K562 (cell line): ENCODE data around the gene TEKT2. TPM values are rescaled to one million over a fixed set of nuclear protein-coding genes. Genes with fewer than 3 reads are reported as not detected.
A peak's percentile ranks its signal among the peaks of the same experiment; 100 is the strongest.

Experiments
- BRD4 ChIP-seq: fragments of 200-600 bp; sonication (generic); IDR thresholded peaks from 2 replicates; pipeline ENCODE4 v1.6.1; 2017; ENCODE audit warnings: inconsistent platforms
- CBFA2T3 ChIP-seq: fragments of 450-650 bp; IDR thresholded peaks from 2 replicates; pipeline ENCODE4 v1.6.1; 2017
- DPF2 ChIP-seq: fragments of 450-650 bp; IDR thresholded peaks from 2 replicates; pipeline ENCODE4 v1.6.1; 2016
- EHMT2 ChIP-seq: fragments of 450-650 bp; IDR thresholded peaks from 2 replicates; pipeline ENCODE4 v1.6.1; 2018; ENCODE audit warnings: antibody characterized with exemption
- ELF2 ChIP-seq: fragments of 250-450 bp; sonication (Bioruptor Pico); IDR thresholded peaks from 2 replicates; pipeline ENCODE4 v1.5.0; 2021; ENCODE audit warnings: mild to moderate bottlenecking
- KDM4B ChIP-seq, 2 experiments: fragments of 450-650 bp in 1 of 2; sonication (generic) in 1 of 2; IDR thresholded peaks; 2 replicates each; pipeline ENCODE4 v1.6.1; 2016 to 2017; ENCODE audit warnings: borderline replicate concordance in 2 of 2, antibody characterized with exemption in 1 of 2, low read depth in 1 of 2, mild to moderate bottlenecking in 1 of 2
- NFYB ChIP-seq: IDR thresholded peaks from 2 replicates; pipeline ENCODE4 v1.6.1; 2011; ENCODE audit warnings: mild to moderate bottlenecking, moderate library complexity; ENCODE audit not compliant: insufficient read length; ENCODE audit errors: extremely low read depth
- PHF8 ChIP-seq: fragments of 200-600 bp; sonication (generic); IDR thresholded peaks from 2 replicates; pipeline ENCODE4 v1.6.1; 2012; ENCODE audit warnings: mixed run types, mild to moderate bottlenecking, inconsistent platforms, low read length, moderate library complexity, borderline replicate concordance
- RBBP5 ChIP-seq: fragments of 200-600 bp; sonication (generic); IDR thresholded peaks from 2 replicates; pipeline ENCODE4 v1.6.1; 2012; ENCODE audit warnings: borderline replicate concordance, mild to moderate bottlenecking, low read length, control low read depth, inconsistent platforms; ENCODE audit not compliant: insufficient read depth, poor library complexity, severe bottlenecking
- SMAD4 ChIP-seq: fragments of 250-450 bp; sonication (Bioruptor Pico); conservative IDR thresholded peaks from 2 replicates; pipeline ENCODE4 v1.8.0; 2021; ENCODE audit warnings: inconsistent platforms, mild to moderate bottlenecking, moderate library complexity
- SMC3 ChIP-seq: conservative IDR thresholded peaks from 2 replicates; pipeline ENCODE4 v1.6.1; 2011; ENCODE audit warnings: low read depth, low read length, improper control_type of control experiment; ENCODE audit not compliant: insufficient read depth
- SOX6 ChIP-seq: fragments of 450-650 bp; IDR thresholded peaks from 2 replicates; pipeline ENCODE4 v1.6.1; 2014; ENCODE audit warnings: mild to moderate bottlenecking
- SREBF1 ChIP-seq: fragments of 150-350 bp; IDR thresholded peaks from 2 replicates; pipeline ENCODE4 v1.6.1; 2014; ENCODE audit warnings: antibody characterized with exemption, low read depth, low read length, borderline replicate concordance
- STAG1 ChIP-seq: sonication (generic); formaldehyde crosslinking; IDR thresholded peaks from 2 replicates; pipeline ENCODE4 v1.5.0; 2020; ENCODE audit warnings: missing genetic modification reagents, borderline replicate concordance
- TCF3 ChIP-seq: sonication (generic); formaldehyde crosslinking; IDR thresholded peaks from 2 replicates; pipeline ENCODE4 v1.4.0; 2020; ENCODE audit warnings: mild to moderate bottlenecking, missing genetic modification reagents
- TGIF2 ChIP-seq: sonication (generic); formaldehyde crosslinking; IDR thresholded peaks from 2 replicates; pipeline ENCODE4 v1.8.1; 2022; ENCODE audit warnings: mild to moderate bottlenecking, missing genetic modification reagents, moderate library complexity
- polyA plus RNA-seq, 8 experiments: library from polyadenylated mRNA; depleted of rRNA in 4 of 8; stranded (reverse) in 5 of 8; unstranded in 3 of 8; fragments of >200 nt; fragmentation: Nextera tagmentation in 2 of 8; fragmentation: Illumina TruSeq in 1 of 8; extraction: Ambion mirVana in 2 of 8; extraction: Trizol in 1 of 8; gene quantifications; 2 replicates each; pipeline versions ENCODE4 v1.2.1 to v1.2.3, GENCODE V29; 2011 to 2014; ENCODE audit warnings: inconsistent platforms in 1 of 8, missing spikeins in 1 of 8
- total RNA-seq, 7 experiments: library from RNA; depleted of rRNA in 6 of 7; stranded (reverse); fragments of >200 nt in 6 of 7; fragmentation: Illumina TruSeq in 2 of 7; extraction: Trizol in 2 of 7; gene quantifications; 2 replicates each; pipeline versions ENCODE4 v1.2.1 to v1.2.3, GENCODE V29; 2011 to 2021; ENCODE audit warnings: low replicate concordance in 1 of 7
- TF ChIP-seq, protein P1 (sequence below): sonication (generic); formaldehyde crosslinking; IDR thresholded peaks from 2 replicates; pipeline ENCODE4 v1.8.0; 2022; ENCODE audit warnings: mild to moderate bottlenecking, low read depth, missing genetic modification reagents
- TF ChIP-seq, protein P2 (sequence below), 2 experiments: fragments of 450-650 bp; IDR thresholded peaks; 2 replicates each; pipeline ENCODE4 v1.6.1; 2016
- TF ChIP-seq, protein P3 (sequence below): sonication (generic); formaldehyde crosslinking; IDR thresholded peaks from 2 replicates; pipeline ENCODE4 v1.8.1; 2023; ENCODE audit warnings: mild to moderate bottlenecking, missing genetic modification reagents
- TF ChIP-seq, protein P4 (sequence below): sonication (generic); formaldehyde crosslinking; IDR thresholded peaks from 2 replicates; pipeline ENCODE4 v1.9.0; 2022; ENCODE audit warnings: mild to moderate bottlenecking, missing genetic modification reagents
- TF ChIP-seq, protein P5 (sequence below): fragments of 250-450 bp; sonication (Bioruptor Pico); IDR thresholded peaks from 2 replicates; pipeline ENCODE4 v1.4.0; 2020; ENCODE audit warnings: mild to moderate bottlenecking, moderate library complexity

TEKT2 gene
- total and polyA plus RNA-seq, 9 of the 15 experiments (the other 6 are each of a cell fraction or from before 2014, with no cell fraction given): 0.06 to 0.94 (median 0.30) TPM; not detected in 1

DNA sequence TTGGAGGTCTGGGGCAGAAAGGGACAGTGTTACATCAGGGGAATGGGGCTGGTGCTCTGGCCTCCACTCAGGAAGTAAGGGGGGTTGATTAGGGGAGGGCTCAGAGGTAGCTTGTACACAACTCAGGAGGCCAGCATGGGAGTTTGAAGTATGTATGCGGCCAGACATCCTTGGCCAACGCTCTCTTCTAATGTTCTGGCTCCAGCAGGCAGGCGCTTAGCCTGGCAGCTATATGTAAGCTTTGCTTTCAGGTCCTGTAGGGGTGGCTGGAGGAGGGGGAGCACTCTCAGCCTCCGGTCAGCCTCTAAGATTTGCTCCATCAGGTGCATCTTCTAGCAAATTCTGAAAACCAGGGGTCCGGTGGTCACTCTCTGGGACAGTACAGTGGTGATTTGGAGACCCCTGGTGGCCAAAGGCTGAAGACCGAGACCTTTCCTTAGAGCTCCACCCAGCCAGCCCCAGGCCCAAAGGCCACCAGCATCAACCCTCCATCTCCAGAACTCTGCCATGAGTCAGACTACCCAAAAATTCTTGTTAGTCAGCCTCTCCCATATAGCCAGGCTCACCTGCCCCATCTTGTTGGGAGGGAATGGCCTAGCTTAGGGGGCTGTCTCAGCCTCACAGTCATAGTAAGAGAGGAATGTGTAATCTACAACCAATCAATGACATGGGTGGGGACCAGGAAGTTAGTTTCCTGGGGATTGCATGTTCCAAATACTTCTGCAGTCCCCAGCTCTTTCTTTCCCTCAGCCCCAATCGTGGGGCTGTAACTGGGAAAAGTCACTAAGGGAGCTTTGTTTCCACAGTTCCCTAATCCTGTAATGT is 50.8 kb downstream of the TEKT2 start (continued):
- TF ChIP-seq NFYB (peak; percentile 31), SMAD4 (CRISPR knock-in tag) (peak; percentile 50), SOX6 (0 out of 2 replicates have a peak, but pooled peaks have one; percentile 24), PHF8 (no peak), DPF2 (peak; percentile 66; the same call in 1 of the 2 replicates), STAG1 (CRISPR knock-in tag) (peak; percentile 55; the same call in 1 of the 2 replicates), CBFA2T3 (no peak), BRD4 (no peak), EHMT2 (peak; percentile 13; the same call in 1 of the 2 replicates), RBBP5 (no peak), KDM4B (IDR thresholded peaks at IDR 0.05; ENCODE audit: borderline replicate concordance in 2 of 2, low read depth in 1 of 2) (no peak), TGIF2 (no peak), ELF2 (0 out of 2 replicates have a peak, but pooled peaks have one; percentile 43), SREBF1 (no peak), TCF3 (CRISPR knock-in tag) (no peak), SMC3 (peak; percentile 94)
- TF ChIP-seq, protein P1, sequence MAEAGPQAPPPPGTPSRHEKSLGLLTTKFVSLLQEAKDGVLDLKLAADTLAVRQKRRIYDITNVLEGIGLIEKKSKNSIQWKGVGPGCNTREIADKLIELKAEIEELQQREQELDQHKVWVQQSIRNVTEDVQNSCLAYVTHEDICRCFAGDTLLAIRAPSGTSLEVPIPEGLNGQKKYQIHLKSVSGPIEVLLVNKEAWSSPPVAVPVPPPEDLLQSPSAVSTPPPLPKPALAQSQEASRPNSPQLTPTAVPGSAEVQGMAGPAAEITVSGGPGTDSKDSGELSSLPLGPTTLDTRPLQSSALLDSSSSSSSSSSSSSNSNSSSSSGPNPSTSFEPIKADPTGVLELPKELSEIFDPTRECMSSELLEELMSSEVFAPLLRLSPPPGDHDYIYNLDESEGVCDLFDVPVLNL (CRISPR knock-in tag): no peak
- TF ChIP-seq, protein P2, sequence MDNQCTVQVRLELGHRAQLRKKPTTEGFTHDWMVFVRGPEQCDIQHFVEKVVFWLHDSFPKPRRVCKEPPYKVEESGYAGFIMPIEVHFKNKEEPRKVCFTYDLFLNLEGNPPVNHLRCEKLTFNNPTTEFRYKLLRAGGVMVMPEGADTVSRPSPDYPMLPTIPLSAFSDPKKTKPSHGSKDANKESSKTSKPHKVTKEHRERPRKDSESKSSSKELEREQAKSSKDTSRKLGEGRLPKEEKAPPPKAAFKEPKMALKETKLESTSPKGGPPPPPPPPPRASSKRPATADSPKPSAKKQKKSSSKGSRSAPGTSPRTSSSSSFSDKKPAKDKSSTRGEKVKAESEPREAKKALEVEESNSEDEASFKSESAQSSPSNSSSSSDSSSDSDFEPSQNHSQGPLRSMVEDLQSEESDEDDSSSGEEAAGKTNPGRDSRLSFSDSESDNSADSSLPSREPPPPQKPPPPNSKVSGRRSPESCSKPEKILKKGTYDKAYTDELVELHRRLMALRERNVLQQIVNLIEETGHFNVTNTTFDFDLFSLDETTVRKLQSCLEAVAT (IDR thresholded peaks at IDR 0.05): no peak
- TF ChIP-seq, protein P3, sequence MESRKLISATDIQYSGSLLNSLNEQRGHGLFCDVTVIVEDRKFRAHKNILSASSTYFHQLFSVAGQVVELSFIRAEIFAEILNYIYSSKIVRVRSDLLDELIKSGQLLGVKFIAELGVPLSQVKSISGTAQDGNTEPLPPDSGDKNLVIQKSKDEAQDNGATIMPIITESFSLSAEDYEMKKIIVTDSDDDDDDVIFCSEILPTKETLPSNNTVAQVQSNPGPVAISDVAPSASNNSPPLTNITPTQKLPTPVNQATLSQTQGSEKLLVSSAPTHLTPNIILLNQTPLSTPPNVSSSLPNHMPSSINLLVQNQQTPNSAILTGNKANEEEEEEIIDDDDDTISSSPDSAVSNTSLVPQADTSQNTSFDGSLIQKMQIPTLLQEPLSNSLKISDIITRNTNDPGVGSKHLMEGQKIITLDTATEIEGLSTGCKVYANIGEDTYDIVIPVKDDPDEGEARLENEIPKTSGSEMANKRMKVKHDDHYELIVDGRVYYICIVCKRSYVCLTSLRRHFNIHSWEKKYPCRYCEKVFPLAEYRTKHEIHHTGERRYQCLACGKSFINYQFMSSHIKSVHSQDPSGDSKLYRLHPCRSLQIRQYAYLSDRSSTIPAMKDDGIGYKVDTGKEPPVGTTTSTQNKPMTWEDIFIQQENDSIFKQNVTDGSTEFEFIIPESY (CRISPR knock-in tag): no peak
- TF ChIP-seq, protein P4, sequence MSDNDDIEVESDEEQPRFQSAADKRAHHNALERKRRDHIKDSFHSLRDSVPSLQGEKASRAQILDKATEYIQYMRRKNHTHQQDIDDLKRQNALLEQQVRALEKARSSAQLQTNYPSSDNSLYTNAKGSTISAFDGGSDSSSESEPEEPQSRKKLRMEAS (CRISPR knock-in tag): no peak
- TF ChIP-seq, protein P5, sequence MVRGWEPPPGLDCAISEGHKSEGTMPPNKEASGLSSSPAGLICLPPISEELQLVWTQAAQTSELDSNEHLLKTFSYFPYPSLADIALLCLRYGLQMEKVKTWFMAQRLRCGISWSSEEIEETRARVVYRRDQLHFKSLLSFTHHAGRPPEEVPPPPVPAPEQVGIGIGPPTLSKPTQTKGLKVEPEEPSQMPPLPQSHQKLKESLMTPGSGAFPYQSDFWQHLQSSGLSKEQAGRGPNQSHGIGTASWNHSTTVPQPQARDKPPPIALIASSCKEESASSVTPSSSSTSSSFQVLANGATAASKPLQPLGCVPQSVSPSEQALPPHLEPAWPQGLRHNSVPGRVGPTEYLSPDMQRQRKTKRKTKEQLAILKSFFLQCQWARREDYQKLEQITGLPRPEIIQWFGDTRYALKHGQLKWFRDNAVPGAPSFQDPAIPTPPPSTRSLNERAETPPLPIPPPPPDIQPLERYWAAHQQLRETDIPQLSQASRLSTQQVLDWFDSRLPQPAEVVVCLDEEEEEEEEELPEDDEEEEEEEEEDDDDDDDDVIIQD (CRISPR knock-in tag): no peak
